Erythroblast (primary cell): ENCODE data around the gene CNPY4.

Source experiments
- GATA1 ChIP-seq: IDR thresholded peaks from 2 replicates; pipeline ENCODE4 v1.6.1; 2011; ENCODE audit warnings: low read depth, mild to moderate bottlenecking, control low read depth, low read length, moderate library complexity
- POLR2A ChIP-seq: IDR thresholded peaks from 2 replicates; pipeline ENCODE4 v1.6.1; 2011; ENCODE audit warnings: mild to moderate bottlenecking, low read length

GRCh38 chr7:100080907-100081534, 38.4 kb upstream of the CNPY4 start:
- TF ChIP-seq POLR2A: no peak
- TF ChIP-seq GATA1: no peak
